Tibial artery (tissue), 4 donors: Measurements from ENCODE around the gene HNRNPDL.

Experiments used
- DNase-seq, 2 donors: peaks; one replicate each; pipeline ENCODE4 v3.0.0-alpha.2; 2019
- H3K27ac ChIP-seq, 2 donors: fragments of 200-600 bp; sonication (generic) in 1 of 2; 1 replicate in 1 of 2; 2 replicates in 1 of 2; pipeline ENCODE4 v1.5.1; 2018 to 2019; ENCODE audit warnings: mild to moderate bottlenecking in 1 of 2
- H3K27me3 ChIP-seq, 2 donors: fragments of 200-600 bp; sonication (generic) in 1 of 2; one replicate each; pipeline versions ENCODE4 v1.5.1 to v1.6.0; 2016 to 2019
- H3K36me3 ChIP-seq, 3 donors: fragments of 200-600 bp; sonication (generic) in 2 of 3; one replicate each; pipeline ENCODE4 v1.5.1; 2016 to 2019; ENCODE audit warnings: mild to moderate bottlenecking in 2 of 3
- H3K4me1 ChIP-seq, 4 donors: fragments of 200-600 bp; sonication (generic) in 2 of 4; 1 replicate in 3 of 4; 2 replicates in 1 of 4; pipeline ENCODE4 v1.5.1; 2016 to 2019
- H3K4me3 ChIP-seq, 2 donors: fragments of 200-600 bp; sonication (generic) in 1 of 2; 1 replicate in 1 of 2; 2 replicates in 1 of 2; pipeline ENCODE4 v1.5.1; 2018 to 2019; ENCODE audit warnings: mild to moderate bottlenecking in 2 of 2
- H3K9me3 ChIP-seq, 3 donors: fragments of 200-600 bp; sonication (generic) in 1 of 3; one replicate each; pipeline ENCODE4 v1.5.1; 2016 to 2019
- intact Hi-C: fragments of 100-400 bp; cut with DNase I; formaldehyde crosslinking; loops from one replicate; pipeline ENCODE4 v1.15.0; 2023; ENCODE audit warnings: low total_unique reads
- TF ChIP-seq, protein P1 (sequence below), 2 experiments: fragments of 200-600 bp in 1 of 2; fragments of 450-650 bp in 1 of 2; IDR thresholded peaks; one replicate each; pipeline ENCODE4 v1.5.1; 2017 to 2019; ENCODE audit warnings: antibody characterized with exemption in 2 of 2, mild to moderate bottlenecking in 1 of 2, moderate library complexity in 1 of 2

Gene HNRNPDL

DNA sequence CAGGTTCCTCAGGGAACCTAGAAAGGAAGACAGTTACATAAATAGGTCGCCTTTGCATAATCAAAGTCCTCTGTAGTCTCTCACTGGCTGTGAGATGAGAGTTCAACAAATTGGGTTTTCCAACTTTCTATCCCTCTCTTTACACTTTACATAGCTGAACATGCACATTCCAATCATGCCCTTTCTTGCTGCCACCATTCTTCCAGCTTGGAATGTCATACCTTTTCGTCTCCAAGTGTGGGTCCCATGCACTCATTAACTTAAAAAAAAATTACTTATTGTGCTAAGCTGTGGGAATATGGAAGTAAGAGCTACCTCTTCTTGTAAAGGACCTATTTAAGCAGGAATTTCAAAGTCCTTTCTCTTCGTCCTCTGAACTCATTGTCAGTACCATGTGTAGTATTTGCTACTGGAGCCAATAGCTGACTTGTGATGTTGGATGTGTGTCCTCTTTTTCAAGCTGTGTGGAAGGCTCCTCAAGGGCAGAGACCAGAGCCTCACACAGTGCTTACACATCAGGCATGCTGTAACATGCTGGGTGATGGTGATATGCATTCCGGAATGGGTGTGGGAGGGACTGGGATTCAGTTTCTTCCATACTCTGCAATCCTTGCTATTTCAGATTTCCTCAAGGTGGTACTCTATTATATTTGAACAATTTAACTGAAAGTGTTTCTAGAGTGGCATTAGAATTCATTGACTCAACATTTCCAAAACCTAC, 7.2 kb upstream of the HNRNPDL start:
- H3K4me1 ChIP-seq: peaks cover 0 to 6% (median under 1%) of the 10 kb centered on the region in 4 donors
- H3K27ac ChIP-seq: no peak overlapping the region
- TF ChIP-seq, protein P1, sequence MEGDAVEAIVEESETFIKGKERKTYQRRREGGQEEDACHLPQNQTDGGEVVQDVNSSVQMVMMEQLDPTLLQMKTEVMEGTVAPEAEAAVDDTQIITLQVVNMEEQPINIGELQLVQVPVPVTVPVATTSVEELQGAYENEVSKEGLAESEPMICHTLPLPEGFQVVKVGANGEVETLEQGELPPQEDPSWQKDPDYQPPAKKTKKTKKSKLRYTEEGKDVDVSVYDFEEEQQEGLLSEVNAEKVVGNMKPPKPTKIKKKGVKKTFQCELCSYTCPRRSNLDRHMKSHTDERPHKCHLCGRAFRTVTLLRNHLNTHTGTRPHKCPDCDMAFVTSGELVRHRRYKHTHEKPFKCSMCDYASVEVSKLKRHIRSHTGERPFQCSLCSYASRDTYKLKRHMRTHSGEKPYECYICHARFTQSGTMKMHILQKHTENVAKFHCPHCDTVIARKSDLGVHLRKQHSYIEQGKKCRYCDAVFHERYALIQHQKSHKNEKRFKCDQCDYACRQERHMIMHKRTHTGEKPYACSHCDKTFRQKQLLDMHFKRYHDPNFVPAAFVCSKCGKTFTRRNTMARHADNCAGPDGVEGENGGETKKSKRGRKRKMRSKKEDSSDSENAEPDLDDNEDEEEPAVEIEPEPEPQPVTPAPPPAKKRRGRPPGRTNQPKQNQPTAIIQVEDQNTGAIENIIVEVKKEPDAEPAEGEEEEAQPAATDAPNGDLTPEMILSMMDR (IDR thresholded peaks at IDR 0.05): no peak
- no peaks in the 10 kb centered on the region for H3K27me3 ChIP-seq
- no peak for DNase-seq
- no peak overlapping the region for H3K4me3 ChIP-seq
- no peaks in the 10 kb centered on the region for H3K36me3 ChIP-seq
- H3K9me3 ChIP-seq: no peaks in the 10 kb centered on the region
- intact Hi-C loops: no loop called here

DNA sequence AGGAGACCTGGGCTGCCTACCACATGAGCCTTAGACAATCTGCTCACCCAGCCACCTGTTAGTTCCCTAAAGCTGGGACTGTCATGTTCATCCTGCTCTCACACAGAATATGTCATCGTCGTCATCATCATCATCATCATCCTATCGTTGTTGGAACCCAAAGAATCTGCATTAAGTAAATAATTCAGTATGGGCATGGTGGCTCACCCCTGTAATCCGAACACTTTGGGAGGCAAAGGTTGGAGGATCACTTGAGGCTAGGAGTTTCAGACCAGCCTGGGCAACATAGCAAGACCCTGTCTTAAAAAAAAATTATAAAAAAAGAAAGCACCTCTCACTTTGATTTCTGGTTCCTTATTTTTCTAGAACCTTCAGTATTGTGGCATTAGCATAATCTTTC, 6.5 kb upstream of the HNRNPDL start:
- H3K4me3 ChIP-seq: no peak overlapping the region
- TF ChIP-seq, protein P1 (IDR thresholded peaks at IDR 0.05): no peak
- H3K4me1 ChIP-seq: peaks cover 0 to 12% (median 4%) of the 10 kb centered on the region in 4 donors
- no peak for DNase-seq
- H3K9me3 ChIP-seq: no peaks in the 10 kb centered on the region
- H3K27me3 ChIP-seq: no peaks in the 10 kb centered on the region
- intact Hi-C loops: no loop called here
- H3K36me3 ChIP-seq: no peaks in the 10 kb centered on the region
- H3K27ac ChIP-seq: no peak overlapping the region

DNA sequence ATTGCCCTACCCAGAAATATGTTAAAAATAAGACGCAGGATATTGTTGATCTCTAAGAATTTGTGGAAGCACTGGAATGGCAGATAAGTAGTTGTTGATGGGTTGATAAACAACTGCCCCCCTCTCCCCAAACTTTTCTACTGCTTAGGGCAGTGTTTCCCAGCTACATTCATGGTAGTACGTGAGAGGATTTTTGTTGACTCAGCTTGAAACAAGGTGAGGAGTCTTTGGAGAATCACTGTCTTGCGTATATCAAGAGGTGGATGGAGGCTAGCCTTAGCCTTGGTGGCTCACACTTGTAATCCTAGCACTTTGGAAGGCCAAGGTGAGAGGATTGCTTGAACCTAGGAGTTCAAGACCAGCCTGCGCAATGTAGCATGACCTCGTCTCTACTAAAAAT, 5.9 kb upstream of the HNRNPDL start:
- intact Hi-C loops: no loop called here

DNA sequence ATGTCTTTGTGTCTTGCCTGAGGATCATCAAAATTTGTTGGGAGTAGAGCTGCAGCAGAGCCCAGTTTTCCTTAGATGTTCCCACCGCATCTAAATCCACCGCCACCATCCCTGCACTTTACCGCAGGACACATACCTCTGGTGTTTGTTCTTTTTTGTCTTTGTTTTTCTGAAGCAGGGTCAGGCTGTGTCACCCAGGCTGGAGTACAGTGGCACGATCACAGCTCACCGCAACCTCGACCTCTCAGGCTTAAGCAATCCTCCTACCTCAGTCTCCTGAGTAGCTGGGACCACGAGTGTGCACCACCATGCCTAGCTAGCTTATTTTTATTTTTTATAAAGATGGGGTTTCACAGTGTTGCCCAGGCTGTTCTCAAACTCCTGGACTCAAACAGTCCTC, 4.7 kb upstream of the HNRNPDL start:
- intact Hi-C loops: no loop called here
- TF ChIP-seq, protein P1 (IDR thresholded peaks at IDR 0.05): no peak
- Histone ChIP-seq H3K36me3 (no peaks in the 10 kb centered on the region), H3K27me3 (no peaks in the 10 kb centered on the region), H3K4me1 (peaks cover 0 to 21% (median 8%) of the 10 kb centered on the region in 4 donors), H3K27ac (no peak overlapping the region), H3K4me3 (no peak overlapping the region), H3K9me3 (no peaks in the 10 kb centered on the region)
- no peak for DNase-seq

More for the DNA sequence above, 5.9 kb upstream of the HNRNPDL start:
- Histone ChIP-seq H3K27me3 (no peaks in the 10 kb centered on the region), H3K27ac (no peak overlapping the region), H3K4me3 (no peak overlapping the region), H3K9me3 (no peaks in the 10 kb centered on the region), H3K4me1 (peaks cover 0 to 19% (median 7%) of the 10 kb centered on the region in 4 donors), H3K36me3 (no peaks in the 10 kb centered on the region)
- TF ChIP-seq, protein P1 (IDR thresholded peaks at IDR 0.05): no peak
- no peak for DNase-seq

DNA sequence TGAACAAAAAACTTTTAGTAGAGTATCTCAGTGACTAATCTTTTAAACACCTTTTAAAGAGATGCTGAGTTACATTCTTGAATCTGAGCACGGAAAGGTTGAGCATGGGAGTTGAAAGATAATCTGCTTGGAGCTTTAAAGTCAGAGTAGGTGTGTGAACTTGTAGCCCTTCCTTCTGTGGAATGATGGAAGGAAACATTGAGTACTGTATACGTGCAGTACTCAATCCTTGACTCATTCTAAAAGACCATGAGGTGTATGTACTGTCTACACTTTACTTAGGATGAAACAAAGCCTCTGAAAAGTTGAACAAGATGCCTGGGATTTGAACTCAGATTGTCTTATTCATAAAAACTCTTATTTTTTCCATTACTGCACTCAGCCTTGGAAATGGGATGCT, 3.5 kb upstream of the HNRNPDL start:
- H3K4me1 ChIP-seq: peaks cover 0 to 21% (median 8%) of the 10 kb centered on the region in 4 donors
- no peak for DNase-seq
- H3K4me3 ChIP-seq: no peak overlapping the region
- TF ChIP-seq, protein P1 (IDR thresholded peaks at IDR 0.05): no peak
- H3K27ac ChIP-seq: no peak overlapping the region
- no peaks in the 10 kb centered on the region for H3K9me3 ChIP-seq
- H3K27me3 ChIP-seq: no peaks in the 10 kb centered on the region
- no peaks in the 10 kb centered on the region for H3K36me3 ChIP-seq
- intact Hi-C loops: no loop called here
